Heart right ventricle (tissue), 16 donors: ENCODE results near the gene IQGAP2. TPM values are rescaled to one million over a fixed set of nuclear protein-coding genes. Genes with fewer than 3 reads are reported as not detected.

Experiments
- ATAC-seq, 8 donors: fragments of 200-7000 bp; cut with Tn5 transposase; one replicate each; pipeline ENCODE4 v1.9.1; 2020; ENCODE audit warnings: mild to moderate bottlenecking in 8 of 8, moderate library complexity in 8 of 8, moderate number of reproducible peaks in 1 of 8
- DNase-seq, 2 donors: peaks; one replicate each; pipeline ENCODE4 v3.0.0-alpha.2; 2020
- H3K27ac ChIP-seq, 10 donors: fragments of 200-600 bp; sonication (generic) in 2 of 10; one replicate each; pipeline versions ENCODE4 v1.5.0 to v1.8.0; 2020 to 2022; ENCODE audit warnings: mild to moderate bottlenecking in 3 of 10
- H3K27me3 ChIP-seq, 7 donors: fragments of 200-600 bp; one replicate each; pipeline ENCODE4 v1.8.0; 2021 to 2022; ENCODE audit warnings: mild to moderate bottlenecking in 2 of 7
- H3K36me3 ChIP-seq, 9 donors: fragments of 200-600 bp; sonication (generic) in 1 of 9; one replicate each; pipeline versions ENCODE4 v1.5.0 to v1.8.0; 2020 to 2022; ENCODE audit warnings: mild to moderate bottlenecking in 2 of 9
- H3K4me1 ChIP-seq, 9 donors: fragments of 200-600 bp; sonication (generic) in 1 of 9; one replicate each; pipeline versions ENCODE4 v1.5.0 to v1.8.0; 2020 to 2022; ENCODE audit warnings: mild to moderate bottlenecking in 4 of 9
- H3K4me3 ChIP-seq, 10 donors: fragments of 200-600 bp; sonication (generic) in 2 of 10; one replicate each; pipeline versions ENCODE4 v1.5.0 to v1.8.0; 2020 to 2022; ENCODE audit warnings: mild to moderate bottlenecking in 7 of 10, moderate library complexity in 2 of 10
- H3K9me3 ChIP-seq, 11 donors: fragments of 200-600 bp in 10 of 11; sonication (generic) in 2 of 11; one replicate each; pipeline versions ENCODE4 v1.5.0 to v1.8.0; 2013 to 2022; ENCODE audit warnings: mild to moderate bottlenecking in 2 of 11, control low read depth in 1 of 11, moderate library complexity in 1 of 11
- WGBS, 2 donors: extraction: QIAGEN DNeasy Blood & Tissue Kit; methylation state at CpG; one replicate each; pipeline ENCODE4 v1.1.7; 2013; ENCODE audit warnings: inconsistent platforms in 1 of 2; 5-methylcytosine and 5-hydroxymethylcytosine counted together
- intact Hi-C, 10 donors: fragments of 100-400 bp; cut with DNase I; formaldehyde crosslinking; loops; one replicate each; pipeline versions ENCODE4 v1.11.1 to v1.14.2; 2022
- polyA plus RNA-seq, 2 donors: library from polyadenylated mRNA; stranded (reverse); fragments of 200-250 nt; gene quantifications; one replicate each; pipeline ENCODE4 v1.2.3, GENCODE V29; 2013
- total RNA-seq, 10 donors: library from RNA; stranded (reverse); fragmentation: NEBNext Ultra II Directional in 3 of 10; extraction: Animal tissue kit (Norgen Biotek cat#: 25700) in 3 of 10; gene quantifications; one replicate each; pipeline versions ENCODE4 v1.2.1 to v1.2.4, GENCODE V29; 2021 to 2023
- TF ChIP-seq, protein P1 (sequence below), 9 donors: fragments of 200-600 bp; sonication (generic) in 2 of 9; IDR thresholded peaks; one replicate each; pipeline versions ENCODE4 v1.5.0 to v1.8.0; 2021 to 2022; ENCODE audit warnings: antibody characterized with exemption in 9 of 9, mild to moderate bottlenecking in 5 of 9, moderate library complexity in 1 of 9
- donor health status: Arrhythmogenic right ventricular cardiomyopathy.
- donor health status: ischemic (EF 13 %, LVEDD 7.1; RV severe dilation, severe dysfunction).
- donor health status: healthy with polysubstance abuse.
- donor health status: DM: no; HTN: yes; CAD: no.
- donor health status: DM: no; HTN: no; CAD: no.
- donor health status: ischemic (EF 25% LVEDD 6.9; RV normal size, moderate dysfunction).
- donor health status: ischemic (EF 25% LVEDD 5.7; RV mildly dilated, moderate dysfunction).
- donor health status: healthy.
- donor health status: DM: yes; HTN: yes; CAD: no.
- donor health status: Ischemic cardiomyopathy.
- donor health status: ischemic (EF 35%, LVEDD 5.7; RV mildly dilated, moderate dysfunction).
- donor health status: nonischemic (EF 11% LVEDD 7.7; RV severe dilation, severe dysfunction).
- donor health status: DM: yes; HTN: yes; CAD: no.
- donor health status: PGD.
- donor health status: ischemic (EF 29% LVEDD 5.4; RV normal size, mild dysfunction).
- donor health status: nonischemic (EF 23%, LVEDD 6.1; RV moderate dilation, normal function).

IQGAP2 gene
- total and polyA plus RNA-seq, 12 donors, result 2.5 to 22.3 (median 5.0) TPM

DNA sequence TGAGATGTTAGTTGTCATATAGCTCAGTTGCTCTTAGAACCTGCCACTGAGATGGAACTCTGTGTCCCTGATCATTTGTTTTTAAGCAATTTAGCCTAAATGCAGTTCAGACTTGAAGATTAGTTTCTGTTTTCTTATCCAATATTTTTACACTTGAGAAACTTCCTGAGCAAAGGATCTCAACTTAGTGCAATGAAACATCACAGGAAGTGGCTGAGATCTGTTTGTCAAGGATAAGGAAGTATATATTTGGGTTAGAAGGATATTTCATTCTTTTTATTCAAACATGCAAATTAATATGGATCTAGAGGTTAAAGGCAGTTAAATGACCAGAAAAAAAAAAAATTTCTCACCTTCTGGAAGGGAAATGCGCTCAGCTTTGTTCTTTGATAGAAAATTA, 293.2 kb downstream of the IQGAP2 start:
- TF ChIP-seq, protein P1, sequence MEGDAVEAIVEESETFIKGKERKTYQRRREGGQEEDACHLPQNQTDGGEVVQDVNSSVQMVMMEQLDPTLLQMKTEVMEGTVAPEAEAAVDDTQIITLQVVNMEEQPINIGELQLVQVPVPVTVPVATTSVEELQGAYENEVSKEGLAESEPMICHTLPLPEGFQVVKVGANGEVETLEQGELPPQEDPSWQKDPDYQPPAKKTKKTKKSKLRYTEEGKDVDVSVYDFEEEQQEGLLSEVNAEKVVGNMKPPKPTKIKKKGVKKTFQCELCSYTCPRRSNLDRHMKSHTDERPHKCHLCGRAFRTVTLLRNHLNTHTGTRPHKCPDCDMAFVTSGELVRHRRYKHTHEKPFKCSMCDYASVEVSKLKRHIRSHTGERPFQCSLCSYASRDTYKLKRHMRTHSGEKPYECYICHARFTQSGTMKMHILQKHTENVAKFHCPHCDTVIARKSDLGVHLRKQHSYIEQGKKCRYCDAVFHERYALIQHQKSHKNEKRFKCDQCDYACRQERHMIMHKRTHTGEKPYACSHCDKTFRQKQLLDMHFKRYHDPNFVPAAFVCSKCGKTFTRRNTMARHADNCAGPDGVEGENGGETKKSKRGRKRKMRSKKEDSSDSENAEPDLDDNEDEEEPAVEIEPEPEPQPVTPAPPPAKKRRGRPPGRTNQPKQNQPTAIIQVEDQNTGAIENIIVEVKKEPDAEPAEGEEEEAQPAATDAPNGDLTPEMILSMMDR (IDR thresholded peaks at IDR 0.05), result no peak
- peak overlapping the region in 2 of 10 donors; percentile 37 to 59 for H3K27ac ChIP-seq

DNA sequence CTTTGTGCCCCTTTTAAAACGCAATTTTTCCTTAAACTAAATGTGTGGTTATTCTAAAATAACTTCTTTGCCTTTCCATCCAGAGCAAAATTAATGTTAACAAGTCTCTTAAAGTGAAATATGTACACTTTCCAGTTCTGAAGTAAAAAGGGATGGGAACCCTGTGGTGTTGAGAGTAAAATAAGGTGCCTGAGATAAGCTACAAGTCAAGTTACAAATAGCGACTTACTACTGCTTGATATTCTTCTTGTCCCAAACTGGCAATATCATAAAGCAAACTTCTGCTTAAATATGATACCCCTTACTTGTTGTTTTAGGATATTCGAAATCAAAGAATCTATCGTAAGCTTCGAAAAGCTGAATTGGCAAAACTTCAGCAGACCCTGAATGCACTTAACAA, 294.6 kb downstream of the IQGAP2 start:
- 98% methylated on average over 5 of the region's 5 CpGs for whole genome bisulfite sequencing, 2 donors
- no peak overlapping the region for H3K27ac ChIP-seq
- no peaks in the 10 kb centered on the region for H3K9me3 ChIP-seq
- ATAC-seq, result no peak
- TF ChIP-seq, protein P1 (IDR thresholded peaks at IDR 0.05), result no peak
- peaks cover 0 to 83% (median 0%) of the 10 kb centered on the region in 9 donors for H3K36me3 ChIP-seq
- no peak for DNase-seq
- intact Hi-C loops, result no loop called here
- H3K27me3 ChIP-seq, result no peaks in the 10 kb centered on the region
- H3K4me3 ChIP-seq, result no peak overlapping the region
- peaks cover 0 to 19% (median 0%) of the 10 kb centered on the region in 9 donors for H3K4me1 ChIP-seq

More for the DNA sequence above, 293.2 kb downstream of the IQGAP2 start:
- peaks cover 0 to 33% (median 11%) of the 10 kb centered on the region in 9 donors for H3K4me1 ChIP-seq
- intact Hi-C loops, result no loop called here
- no peak for ATAC-seq
- H3K4me3 ChIP-seq, result no peak overlapping the region
- WGBS, 2 donors, result 72 to 77% methylated on average over 1 of the region's 1 CpG
- peaks cover 0 to 72% (median 0%) of the 10 kb centered on the region in 9 donors for H3K36me3 ChIP-seq
- H3K9me3 ChIP-seq, result no peaks in the 10 kb centered on the region
- DNase-seq, result no peak
- H3K27me3 ChIP-seq, result no peaks in the 10 kb centered on the region

DNA sequence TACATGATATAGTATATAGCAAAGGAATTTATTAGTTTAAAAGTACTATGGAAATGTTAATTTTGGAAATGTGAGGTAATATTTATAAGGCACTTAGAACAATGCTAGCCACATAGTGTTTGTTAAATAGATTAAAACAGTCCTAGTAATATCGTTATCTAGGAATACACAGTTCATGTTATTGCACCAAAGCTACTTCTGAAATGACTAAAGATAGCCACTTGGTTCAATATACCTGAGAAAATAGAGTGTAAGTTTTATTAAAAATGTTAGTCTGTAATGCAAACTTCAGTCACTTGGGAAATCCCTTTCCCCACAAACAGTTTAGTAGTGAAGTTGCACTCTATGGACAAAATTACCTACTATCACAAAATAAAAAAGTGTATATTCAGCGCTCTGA, 297.5 kb downstream of the IQGAP2 start:
- Histone ChIP-seq H3K27ac (peak overlapping the region in 1 of 10 donors; percentile 28), H3K36me3 (peaks cover 0 to 55% (median 0%) of the 10 kb centered on the region in 9 donors), H3K9me3 (no peaks in the 10 kb centered on the region), H3K4me1 (peaks cover 0 to 27% (median 3%) of the 10 kb centered on the region in 9 donors), H3K4me3 (no peak overlapping the region), H3K27me3 (no peaks in the 10 kb centered on the region)
- TF ChIP-seq, protein P1 (IDR thresholded peaks at IDR 0.05), result no peak
- intact Hi-C loops, result no loop called here
- DNase-seq, result no peak
- no peak for ATAC-seq
- 92 to 97% methylated on average over 2 of the region's 2 CpGs for WGBS, 2 donors

DNA sequence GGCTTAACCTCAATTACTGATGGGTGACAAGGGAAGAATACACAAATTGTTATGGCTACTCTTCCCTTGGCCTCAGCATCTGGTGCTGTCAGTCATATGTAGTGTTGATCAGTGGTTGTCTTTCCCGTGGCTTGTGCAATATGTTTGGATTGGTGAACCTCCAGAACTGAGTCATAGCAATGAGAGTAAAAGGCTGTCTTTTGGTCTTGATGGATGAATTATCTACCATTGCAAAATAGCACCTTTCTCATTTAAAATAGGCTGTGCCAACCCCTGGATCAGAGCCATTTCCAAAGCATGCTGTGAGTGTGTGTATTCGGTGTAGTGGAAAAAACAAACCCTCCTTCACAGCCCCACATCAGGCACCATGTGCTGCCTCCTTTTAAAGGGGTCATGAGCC, 298.2 kb downstream of the IQGAP2 start:
- Histone ChIP-seq H3K36me3 (peaks cover 0 to 48% (median 0%) of the 10 kb centered on the region in 9 donors), H3K27me3 (no peaks in the 10 kb centered on the region), H3K27ac (peak overlapping the region in 1 of 10 donors; percentile 28), H3K4me3 (no peak overlapping the region), H3K4me1 (peaks cover 0 to 25% (median 3%) of the 10 kb centered on the region in 9 donors), H3K9me3 (no peaks in the 10 kb centered on the region)
- peak in 1 of 8 donors; percentile 70 for ATAC-seq
- TF ChIP-seq, protein P1 (IDR thresholded peaks at IDR 0.05), result no peak
- DNase-seq, result no peak
- intact Hi-C loops, result no loop called here
- 71 to 80% methylated on average over 2 of the region's 2 CpGs for WGBS, 2 donors
